HG03565 (cell line): ENCODE results near the gene RAD54L.

Experiments
- ATAC-seq: cut with Tn5 transposase; IDR thresholded peaks from one replicate; pipeline ENCODE4 v1.9.1; 2021; ENCODE audit warnings: mild to moderate bottlenecking, moderate library complexity; ENCODE audit not compliant: unreplicated experiment

RAD54L gene

DNA sequence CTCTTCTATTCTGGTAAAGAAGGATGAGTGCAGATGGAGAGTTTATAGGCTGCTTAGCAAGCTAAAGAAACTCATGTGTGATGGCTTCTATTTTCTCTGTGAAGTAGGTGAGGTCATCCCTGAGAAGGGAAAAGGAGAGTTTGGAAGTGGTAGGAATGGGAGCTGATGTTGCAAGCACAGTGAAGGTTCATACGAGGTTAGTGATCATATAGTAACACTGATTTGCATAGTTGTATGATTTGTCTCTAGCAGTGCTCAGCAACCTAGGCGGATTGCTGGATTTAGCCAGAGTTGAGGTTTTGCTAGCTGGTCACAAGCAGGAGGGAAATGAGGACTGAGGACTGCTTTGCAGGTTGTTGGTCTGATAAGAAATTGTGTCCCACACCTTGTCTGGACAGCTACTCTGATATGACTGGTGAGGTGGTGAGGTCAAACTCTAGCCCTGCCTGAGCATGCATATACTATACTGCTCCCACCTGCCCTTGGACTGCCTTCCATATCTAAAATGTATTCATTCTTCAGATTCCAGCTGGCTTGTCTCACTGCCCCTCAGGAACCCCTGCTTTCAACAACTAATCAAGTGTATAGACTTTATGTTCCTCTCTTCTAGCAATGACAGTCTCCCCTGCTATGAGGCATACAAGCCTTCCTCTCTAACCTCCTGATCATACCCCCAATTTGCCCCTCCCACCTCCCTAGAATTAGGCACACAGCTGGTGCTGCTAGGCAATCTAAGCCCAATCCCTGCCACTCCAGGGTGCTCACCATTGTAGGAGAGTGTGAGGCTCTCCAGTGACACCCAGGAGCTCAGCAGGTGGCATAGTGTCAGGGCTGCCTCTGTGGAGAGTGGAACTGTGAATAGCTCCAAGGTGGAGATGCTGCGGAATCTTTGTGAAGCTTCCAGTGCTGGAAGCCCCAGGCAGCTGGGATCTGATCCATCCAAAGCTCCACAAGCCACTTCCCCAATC, 37.3 kb downstream of the RAD54L start:
- no peak for ATAC-seq

DNA sequence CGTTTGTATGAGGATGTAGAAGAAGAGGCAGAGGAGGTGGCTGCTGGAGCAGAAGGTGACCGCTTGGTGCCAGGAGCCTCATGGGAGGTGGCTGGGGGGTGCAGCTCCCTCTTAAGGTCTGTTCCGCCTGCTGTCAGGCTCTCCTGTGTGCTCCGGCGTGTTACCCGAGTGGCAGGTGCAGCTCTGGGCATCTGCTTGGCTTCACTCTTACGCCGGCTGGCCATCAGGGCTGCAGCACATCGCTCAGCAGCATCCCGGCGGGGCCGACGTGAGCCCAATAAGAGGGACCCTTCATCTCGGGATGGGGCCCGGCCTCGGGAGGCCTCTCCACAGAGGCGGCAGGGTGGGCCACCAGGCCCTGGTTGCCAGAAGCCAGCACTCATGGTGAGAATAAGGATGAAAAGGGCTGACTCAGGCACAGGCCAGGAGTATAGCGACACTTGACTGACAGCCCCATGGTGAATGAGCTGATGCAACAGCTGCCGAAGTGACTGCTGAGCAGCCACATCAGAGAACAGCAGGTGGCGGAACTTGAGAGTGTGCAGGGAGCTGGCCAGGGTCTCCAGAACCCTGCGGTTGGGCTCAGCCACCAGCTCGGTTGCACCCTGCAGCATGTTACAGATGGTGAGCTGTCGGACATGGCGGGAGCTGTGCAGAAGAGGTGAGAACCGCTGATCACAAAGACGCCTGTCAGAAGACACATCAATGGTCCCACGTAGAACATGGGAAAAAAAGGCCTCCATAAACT, 38.3 kb downstream of the RAD54L start:
- no peak for ATAC-seq

DNA sequence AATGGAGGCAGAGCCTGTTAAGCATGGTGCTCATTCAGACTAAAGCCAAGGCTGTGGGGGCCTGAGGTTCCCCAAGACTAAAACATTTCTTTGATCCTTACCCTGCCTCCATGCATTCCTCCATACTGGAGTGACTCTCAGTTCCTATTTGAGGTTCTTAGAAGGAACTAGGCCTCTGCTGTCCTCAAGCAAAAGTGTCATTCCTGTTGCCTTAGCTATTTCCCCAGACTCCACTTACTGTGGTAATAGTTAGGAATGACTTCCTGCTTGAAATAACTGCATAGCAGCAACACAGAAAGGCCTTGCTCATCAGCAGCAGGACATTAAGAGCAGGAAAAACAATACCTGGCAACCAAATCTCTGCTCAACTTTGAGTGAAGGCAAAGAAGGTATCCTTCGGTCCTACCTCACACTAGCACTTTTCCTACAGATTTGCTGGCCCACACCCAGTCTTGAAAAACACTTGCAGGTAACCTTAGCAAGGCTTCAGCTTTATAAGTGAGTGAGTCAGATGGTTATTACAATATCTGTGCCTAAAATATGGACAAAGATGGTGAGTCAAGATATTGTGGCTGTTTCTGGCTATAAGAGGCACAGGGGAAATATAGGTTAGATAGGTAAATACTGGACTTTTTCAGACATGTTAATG, 41.0 kb downstream of the RAD54L start:
- no peak for ATAC-seq

DNA sequence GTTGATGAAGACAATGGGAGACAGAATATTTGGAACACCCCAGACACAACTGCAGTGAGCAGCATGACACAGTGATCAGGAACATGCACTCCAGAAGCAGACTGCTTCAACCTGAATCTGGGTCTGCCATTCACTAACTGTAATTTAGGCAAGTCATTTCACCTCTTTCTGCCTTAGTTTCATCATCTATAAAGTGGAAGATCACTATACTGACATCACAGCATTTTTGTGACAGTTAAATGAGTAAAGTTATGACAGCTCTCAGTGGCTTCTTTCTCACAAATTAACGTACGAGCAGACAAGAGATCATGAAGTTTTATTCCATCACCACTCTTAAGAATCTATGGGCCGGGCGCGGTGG, 41.6 kb downstream of the RAD54L start:
- no peak for ATAC-seq

DNA sequence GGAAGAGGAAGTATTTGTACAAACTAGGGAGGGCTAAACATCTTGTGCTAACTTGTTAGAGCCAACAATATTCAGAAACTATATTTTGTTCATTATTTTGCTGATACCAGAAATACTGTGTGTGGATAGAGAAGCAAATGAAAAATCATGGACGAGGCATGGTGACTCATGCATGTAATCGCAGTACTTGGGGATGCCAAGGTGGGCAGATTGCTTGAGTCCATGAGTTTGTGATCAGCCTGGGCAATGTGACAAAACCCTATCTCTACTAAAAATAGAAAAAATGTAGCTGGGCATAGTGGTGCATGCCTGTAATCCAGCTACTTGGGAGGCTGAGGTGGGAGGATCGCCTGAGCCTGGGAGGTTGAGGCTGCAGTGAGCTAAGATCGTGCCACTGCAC, 42.4 kb downstream of the RAD54L start:
- no peak for ATAC-seq

DNA sequence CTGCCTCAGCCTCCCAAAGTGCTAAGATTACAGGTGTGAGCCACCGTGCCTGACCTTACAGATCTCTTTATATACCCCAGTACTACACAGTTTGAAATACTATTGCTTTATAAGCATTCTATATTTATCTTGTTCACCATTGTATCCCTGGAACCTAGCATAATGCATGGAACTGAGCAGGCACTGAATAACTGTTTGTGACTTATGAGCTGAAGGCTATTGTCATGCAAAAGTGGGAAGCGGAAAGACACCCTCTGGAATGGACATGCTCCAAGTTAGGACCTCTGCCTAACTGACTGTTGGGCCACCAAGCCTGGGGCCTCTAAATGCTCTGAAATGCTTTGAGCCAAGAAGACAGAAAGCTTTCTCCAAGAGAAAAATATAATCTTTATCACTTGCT, 47.7 kb downstream of the RAD54L start:
- no peak for ATAC-seq

DNA sequence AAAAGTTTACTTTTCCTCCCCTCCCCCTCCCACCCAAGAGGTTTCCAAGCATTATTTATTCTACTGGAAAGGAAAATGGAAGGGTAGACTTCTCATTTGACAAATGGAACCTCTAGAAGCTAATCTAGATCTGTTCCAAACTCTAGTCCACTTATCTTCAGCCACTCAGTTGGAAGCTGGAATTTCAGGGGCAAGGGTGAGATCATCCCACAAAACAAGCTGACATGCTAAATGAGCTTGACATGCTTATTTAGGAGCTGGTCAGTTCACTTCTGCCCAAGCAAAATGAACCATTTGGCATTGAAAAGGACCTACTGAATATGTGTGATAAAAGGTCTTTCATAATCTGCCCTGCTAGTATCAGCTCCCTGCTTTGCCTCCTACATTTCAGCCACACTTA, 50.8 kb downstream of the RAD54L start:
- ATAC-seq = no peak

DNA sequence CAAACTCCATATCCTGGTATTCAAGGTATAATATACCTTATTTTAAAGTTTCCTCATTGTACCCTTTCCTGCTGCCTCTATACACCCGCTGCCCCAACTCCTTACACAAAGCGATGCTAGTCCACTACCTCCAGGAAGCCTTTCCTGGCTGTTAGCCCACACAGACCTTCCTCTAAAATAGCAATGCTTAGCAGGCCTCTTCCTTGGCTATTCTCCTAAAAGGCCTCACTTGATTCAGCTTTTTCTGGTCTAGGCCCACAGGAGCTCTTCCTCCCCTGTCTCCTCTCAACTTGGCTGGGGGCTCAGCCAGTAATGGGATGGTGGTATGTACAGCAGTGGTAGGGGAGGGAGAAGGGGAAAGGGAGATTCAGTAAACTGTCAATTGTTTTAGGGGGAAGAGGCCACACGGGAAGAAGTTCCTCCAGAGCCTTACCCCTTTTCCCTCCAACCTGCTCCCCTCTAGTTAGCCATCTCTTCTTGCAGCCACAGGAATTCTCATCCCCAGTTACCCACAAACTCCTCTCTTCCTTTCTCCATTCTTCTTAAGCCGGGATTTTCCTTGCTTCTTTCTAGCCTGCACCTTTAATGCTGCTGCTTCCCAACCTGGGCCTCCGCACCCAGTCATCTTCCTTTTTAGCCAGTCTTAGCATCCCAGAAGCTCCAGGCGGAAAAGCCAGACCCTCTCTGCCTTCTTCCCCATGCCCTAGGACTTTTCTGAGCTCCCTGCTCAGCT, 53.3 kb downstream of the RAD54L start:
- no peak for ATAC-seq

DNA sequence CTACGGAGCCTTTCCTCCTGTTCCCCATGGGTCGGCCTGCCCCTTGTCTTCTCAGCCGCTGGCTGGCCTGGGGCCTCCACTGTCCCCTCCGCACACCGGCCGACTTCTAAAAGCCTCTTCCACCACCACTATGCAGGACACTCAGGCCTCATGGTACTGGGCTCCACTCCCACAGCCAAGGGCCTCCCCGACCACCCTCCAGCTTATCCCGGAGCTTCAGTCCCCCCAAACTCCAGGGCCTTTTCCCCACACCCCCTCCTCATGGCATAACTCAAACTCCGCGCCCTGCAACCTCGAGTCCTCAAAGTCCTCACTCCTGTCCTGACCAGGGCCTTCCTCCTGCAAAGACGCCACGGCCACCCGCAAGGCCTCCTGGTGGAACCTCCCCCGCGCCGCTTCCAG, 53.8 kb downstream of the RAD54L start:
- no peak for ATAC-seq

DNA sequence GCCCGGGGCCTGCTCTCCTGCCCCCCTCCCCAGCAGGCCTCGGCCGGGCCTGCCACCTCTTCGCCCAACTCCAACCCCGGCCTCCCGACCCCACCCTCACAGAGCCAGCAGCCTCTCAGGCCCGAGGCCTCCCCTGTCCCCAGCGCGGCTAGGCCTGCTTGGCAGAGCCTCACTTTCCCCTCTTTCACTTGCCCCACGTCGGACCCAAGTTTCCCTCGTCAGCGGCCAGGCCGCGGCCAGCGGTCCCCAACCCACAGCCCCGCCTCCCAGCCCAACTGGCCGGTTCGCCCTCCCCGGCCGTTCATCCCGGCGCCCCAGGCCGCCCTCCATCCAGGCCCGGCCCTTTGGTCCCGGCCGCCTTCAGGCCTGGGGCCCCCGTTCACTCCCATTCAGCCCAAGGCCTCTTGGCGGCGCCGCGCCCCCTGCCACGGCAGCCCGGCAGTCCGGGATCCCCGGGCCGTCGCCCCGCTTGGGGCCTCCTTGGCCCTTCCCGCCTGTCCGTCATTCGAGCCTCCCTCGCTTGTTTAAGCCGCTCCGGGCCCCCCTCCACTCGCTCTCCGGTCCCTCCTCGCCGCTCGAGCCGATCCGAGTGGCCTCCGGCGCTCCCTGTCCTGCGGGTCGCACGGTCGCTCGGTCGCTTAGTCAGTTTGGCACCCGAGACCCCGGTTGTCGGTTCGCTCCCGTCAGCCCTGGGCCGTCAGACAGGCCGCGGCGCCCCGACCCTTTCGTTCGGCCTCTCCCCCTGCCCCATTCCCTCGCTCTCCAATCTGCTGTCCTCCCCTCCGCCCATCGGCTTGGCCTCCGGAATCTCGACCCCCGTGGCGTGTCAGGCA, 54.5 kb downstream of the RAD54L start:
- no peak for ATAC-seq

DNA sequence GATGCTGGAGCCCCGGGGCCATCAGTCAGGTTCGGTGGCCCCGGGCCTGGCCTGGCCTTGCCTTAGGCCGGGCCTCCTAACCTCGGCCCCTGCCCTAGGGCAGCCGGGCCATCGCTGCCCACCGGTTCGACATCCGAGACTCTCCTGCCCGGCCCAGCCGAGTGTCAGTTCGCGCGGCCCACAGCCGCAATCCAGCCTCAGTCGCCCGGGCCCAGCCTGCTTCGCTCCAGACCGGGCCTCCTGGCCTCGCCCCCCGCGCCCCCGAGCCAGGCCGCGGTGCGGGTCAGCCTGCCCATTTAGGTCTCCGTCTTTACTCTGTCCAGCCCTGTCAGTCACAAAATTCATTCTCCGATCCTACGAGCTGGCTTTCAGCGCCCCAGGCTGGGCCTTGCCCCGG, 55.1 kb downstream of the RAD54L start:
- no peak for ATAC-seq

DNA sequence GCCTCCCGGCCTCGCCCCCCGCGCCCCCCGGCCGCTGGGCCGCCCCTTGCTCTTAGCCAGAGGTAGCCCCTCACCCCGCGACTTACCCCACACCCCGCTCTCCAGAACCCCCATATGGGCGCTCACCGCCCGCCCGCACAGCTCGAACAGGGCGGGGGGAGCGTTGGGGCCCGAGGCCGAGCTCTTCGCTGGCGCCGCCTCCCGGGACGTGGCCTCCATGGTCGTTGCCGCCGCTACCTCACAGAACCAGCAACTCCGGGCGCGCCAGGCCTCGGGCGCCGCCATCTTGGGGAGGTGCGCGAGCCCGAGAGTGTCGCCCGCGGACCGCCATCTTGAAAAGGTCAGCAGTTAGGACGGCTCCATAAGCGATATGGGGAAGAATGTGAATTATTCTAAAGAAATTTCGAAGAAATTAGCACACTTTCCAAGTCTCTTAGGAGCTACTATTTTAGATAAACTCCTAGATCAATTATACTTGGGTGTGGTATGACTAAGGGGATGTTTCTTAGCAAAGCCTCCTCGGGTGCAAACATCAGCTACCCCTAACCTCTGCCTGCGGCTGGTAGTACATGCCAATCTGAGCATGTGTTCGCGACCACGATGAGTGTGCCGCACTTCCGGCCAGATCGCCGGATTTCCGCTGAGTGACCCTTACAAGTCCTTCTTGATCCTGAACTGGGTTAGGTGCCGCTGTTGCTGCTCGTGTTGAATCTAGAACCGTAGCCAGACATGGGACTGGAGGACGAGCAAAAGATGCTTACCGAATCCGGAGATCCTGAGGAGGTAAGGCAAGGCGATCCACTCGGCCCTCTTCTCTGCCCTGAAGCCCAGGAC, 55.7 kb downstream of the RAD54L start, which contains the start of the genes LRRC41 and UQCRH:
Gene LRRC41 (minus strand): TSS at position 579 of the 834 bp plus-strand sequence. CDS start 294 bp downstream, at position 285.
Gene UQCRH (plus strand): TSS at position 661 of the 834 bp plus-strand sequence. CDS start 69 bp downstream, at position 730.
- ATAC-seq = peak; percentile 71

DNA sequence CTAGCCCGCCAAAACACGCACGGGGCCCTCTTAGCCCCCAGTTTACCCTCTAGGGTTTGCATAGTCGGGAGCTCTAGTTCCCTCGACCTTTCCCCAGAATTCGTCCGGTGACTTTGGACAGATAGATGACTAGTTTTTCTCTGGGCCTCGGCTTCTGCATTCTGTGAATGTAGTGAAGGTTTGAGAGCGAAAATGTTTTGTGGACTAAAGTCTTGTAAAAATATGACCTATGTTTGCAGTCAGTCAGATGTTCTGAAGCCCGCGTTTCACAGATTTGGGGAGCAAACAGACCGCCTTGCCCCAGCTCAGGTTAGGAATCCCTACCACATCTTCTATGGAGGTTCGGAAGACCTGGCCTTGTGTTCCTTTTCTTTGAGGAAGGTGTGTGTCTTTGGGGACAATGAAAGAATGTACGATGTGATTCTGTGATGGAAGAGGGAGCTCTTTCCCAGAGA, 56.3 kb downstream of the RAD54L start:
- no peak for ATAC-seq

DNA sequence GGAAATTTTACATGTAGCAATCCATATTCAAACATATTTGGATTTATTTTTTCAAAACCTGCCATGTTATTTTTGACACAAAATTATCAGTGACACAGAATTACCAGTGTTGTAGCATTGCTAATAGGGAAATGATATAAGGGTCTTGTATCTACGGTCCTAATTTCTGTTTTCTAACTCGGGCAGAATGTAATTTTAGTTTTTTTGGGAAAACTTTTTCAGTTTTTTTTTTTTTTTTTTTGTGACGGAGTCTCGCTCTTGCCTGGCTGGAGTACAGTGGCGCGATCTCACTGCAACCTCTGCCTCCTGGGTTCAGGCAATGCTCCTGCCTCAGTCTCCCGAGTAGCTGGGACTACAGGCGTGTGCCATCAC, 58.6 kb downstream of the RAD54L start:
- no peak for ATAC-seq

DNA sequence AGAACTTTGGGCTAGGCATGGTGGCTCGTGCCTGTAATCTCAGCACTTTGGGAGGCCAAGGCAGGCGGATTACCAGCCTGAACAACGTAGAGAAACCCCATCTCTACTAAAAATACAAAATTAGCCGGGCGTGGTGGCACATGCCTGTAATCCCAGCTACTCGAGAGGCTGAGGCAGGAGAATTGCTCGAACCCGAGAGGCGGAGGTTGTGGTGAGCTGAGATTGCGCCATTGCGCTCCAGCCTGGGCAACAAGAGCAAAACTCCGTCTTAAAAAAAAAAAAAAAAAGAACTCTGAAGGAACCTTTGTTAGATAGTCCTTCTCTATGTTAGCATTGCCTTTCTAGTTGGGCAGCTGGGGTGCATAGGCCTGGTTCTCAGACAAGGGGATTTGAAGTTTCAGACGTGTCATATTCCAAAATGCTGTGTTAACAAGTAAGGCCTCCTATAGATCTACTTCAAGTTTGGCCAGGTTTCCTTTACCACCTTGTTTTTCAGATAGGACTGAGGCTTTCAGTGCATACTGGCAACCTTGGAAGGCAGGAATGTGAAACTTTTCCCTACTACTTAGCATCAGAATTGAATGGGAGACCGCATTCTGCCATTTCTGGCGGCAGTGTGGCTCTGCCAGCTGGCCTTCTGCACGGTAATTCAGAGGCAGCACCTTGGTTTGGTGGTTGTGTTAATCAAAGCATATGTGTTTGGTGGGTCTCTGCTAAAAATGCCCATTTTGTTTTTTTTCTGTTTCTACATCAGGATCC, 62.0 kb downstream of the RAD54L start:
- no peak for ATAC-seq

DNA sequence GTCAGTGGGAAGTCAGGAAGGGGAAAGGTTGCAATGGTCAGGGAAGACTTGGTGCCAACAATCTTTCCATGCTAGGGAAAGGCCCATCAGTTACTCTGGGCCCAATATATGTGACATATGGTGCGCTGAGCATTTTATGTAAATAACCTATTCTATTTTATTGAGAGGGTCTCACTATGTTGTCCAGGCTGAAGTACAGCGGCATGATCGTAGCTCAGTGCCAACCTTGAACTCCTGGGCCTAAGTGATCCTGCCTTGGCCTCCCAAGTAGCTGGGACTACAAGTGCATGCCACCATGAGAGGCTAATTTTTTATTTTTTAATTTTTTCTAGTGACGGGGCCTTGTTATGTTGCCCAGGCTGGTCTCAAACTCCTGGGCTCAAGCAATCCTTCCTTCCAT, 62.8 kb downstream of the RAD54L start:
- no peak for ATAC-seq

DNA sequence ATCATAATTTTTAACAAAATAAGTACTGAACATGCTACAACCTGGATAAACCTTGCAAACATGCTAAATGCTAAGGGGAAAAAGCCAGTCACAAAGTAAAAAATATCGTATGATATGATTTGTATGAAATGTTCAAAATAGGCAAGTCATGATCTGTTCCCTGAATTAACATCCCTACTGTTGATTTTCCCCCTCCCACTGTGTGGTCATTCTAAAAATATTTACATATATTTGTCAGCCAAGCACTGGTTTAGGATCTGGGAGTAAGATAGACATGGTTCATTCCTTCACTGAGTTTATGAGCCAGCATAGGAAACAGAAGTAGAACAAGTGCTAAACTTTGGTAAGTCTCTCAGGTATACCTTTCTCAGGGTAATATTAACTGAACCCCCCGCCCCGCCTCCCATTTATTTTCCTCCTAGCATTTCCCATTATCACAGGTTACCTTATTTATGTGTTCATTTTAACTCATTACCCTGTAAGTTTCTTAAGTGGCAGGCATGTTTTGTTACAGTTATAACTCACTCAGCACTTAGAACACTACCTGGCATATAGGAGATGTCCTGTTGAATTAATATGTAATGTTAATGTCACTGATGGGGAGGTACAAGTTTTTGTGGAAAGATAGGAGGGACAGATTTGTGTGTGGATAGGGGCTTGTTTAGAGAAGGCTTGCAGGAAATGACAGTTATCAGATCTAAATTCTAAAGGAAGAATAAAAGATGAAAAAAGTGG, 68.3 kb downstream of the RAD54L start:
- ATAC-seq = no peak

DNA sequence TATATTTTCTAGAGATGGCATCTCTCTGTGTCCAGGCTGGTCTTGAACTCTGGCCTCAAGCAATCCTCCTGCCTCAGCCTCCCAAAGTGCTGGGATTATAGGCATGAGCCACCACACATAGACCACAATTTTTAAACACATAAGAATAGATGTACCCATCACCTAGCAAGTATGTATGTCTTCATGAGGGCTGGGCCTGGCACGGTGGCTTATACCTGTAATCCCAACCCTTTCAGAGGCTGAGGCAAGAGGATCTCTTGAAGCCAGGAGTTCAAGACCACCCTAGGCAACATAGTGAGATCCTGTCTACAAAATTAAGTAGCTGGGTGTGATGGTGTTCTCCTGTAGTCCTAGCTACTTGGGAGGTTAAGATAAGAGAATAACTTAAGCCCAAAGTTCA, 69.8 kb downstream of the RAD54L start:
- no peak for ATAC-seq
